ENCODE results near the gene CD300LG.
"Not testable (repeated sequence)": the region's sequence is repeated elsewhere in the genome, so short reads cannot be mapped to it uniquely, and the experiment has no call there.

Gene CD300LG

GRCh38 chr17:43846963-43847371 lies at the start of gene CD300LG:
CD300LG (plus strand) TSS chr17:43847176; CDS start chr17:43847217, 41 bp downstream.
- DNase-seq, result no peak

- DNase-seq, result not testable (repeated sequence)
Measured at GRCh38 chr17:43798024-43798423, 49.0 kb upstream of the CD300LG start.

GRCh38 chr17:43799047-43799446 lies 47.9 kb upstream of the CD300LG start:
- no peak for DNase-seq

GRCh38 chr17:43800736-43801135 lies 46.2 kb upstream of the CD300LG start:
- DNase-seq, result no peak

GRCh38 chr17:43801844-43802243 lies 45.1 kb upstream of the CD300LG start:
- no peak for DNase-seq

GRCh38 chr17:43803758-43804157 lies 43.2 kb upstream of the CD300LG start:
- no peak for DNase-seq

- DNase-seq, result no peak
Measured at GRCh38 chr17:43805117-43805516, 41.9 kb upstream of the CD300LG start.

- DNase-seq, result no peak
Measured at GRCh38 chr17:43808076-43808475, 38.9 kb upstream of the CD300LG start.

GRCh38 chr17:43809121-43809520 lies 37.9 kb upstream of the CD300LG start:
- no peak for DNase-seq

- DNase-seq, result no peak
Measured at GRCh38 chr17:43810226-43810715, 36.7 kb upstream of the CD300LG start.

GRCh38 chr17:43810823-43811222 lies 36.2 kb upstream of the CD300LG start:
- no peak for DNase-seq

- DNase-seq, result no peak
Measured at GRCh38 chr17:43812396-43813265, 34.3 kb upstream of the CD300LG start.

GRCh38 chr17:43813386-43813785 lies 33.6 kb upstream of the CD300LG start:
- no peak for DNase-seq

- DNase-seq, result no peak
Measured at GRCh38 chr17:43814026-43814425, 33.0 kb upstream of the CD300LG start.

GRCh38 chr17:43814714-43815113 lies 32.3 kb upstream of the CD300LG start:
- no peak for DNase-seq

- no peak for DNase-seq
Measured at GRCh38 chr17:43816336-43817320, 30.3 kb upstream of the CD300LG start.

- no peak for DNase-seq
Measured at GRCh38 chr17:43817826-43818225, 29.1 kb upstream of the CD300LG start.

GRCh38 chr17:43818966-43819365 lies 28.0 kb upstream of the CD300LG start:
- DNase-seq, result no peak

- no peak for DNase-seq
Measured at GRCh38 chr17:43820759-43821158, 26.2 kb upstream of the CD300LG start.

GRCh38 chr17:43822570-43823190 lies 24.3 kb upstream of the CD300LG start:
- DNase-seq, result no peak

GRCh38 chr17:43823350-43824084 lies 23.5 kb upstream of the CD300LG start:
- no peak for DNase-seq

- DNase-seq, result no peak
Measured at GRCh38 chr17:43825567-43825966, 21.4 kb upstream of the CD300LG start.
